D341Med (cell line): ENCODE results near the gene SLC26A8.
"Not testable (repeated sequence)": the region's sequence is repeated elsewhere in the genome, so short reads cannot be mapped to it uniquely, and the experiment has no call there.

Source experiments
- DNase-seq: peaks from one replicate; pipeline ENCODE4 v3.0.0; 2012; ENCODE audit warnings: low spot score

The SLC26A8 gene

GRCh38 chr6:35909571-35909970 is 114.9 kb downstream of the SLC26A8 start:
- not testable (repeated sequence) for DNase-seq

DNA sequence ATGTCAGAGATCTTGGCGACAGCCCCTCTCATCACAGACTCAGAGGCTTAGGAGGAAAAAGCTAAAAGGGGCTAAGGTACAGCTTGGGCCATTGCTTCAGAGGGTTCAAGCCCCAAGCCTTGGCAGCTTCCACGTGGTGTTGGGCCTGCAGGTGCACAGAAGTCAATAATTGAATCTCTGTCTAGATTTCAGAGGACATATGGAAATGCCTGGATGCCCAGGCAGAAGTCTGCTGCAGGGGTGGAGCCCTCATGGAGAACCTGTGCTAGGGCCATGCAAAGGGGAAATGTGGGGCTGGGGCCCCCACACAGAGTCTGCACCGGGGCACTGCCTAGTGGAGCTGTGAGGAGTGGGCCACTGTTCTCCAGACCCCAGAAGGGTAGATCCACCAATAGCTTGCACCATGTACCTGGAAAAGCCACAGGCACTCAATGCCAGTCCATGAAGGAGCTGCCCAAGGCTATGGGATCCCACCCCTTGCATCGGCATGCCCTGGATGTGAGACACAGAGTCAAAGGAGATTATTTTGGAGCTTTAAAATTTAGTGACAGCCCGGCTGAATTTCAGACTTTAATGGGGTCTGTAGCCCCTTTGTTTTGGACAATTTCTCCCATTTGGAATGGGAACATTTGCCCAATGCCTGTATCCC is 115.6 kb downstream of the SLC26A8 start:
- DNase-seq, result not testable (repeated sequence)

DNA sequence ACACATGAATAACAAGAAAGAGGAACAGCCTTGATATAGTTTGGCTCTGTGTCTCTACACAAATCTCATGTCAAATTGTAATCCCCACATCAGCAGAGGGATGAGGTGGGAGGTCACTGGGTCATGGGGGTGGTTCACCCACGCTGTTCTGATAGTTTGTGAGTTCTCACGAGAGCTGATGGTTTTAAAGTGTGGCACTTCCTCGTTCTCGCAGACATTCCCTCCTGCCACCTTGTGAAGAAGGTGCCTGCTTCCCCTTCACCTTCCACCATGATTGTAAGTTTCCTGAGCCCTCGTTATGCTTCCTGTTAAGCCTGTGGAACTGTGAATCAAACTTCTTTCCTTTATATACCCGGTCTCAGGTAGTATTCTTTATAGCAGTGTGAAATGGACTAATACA is 116.7 kb downstream of the SLC26A8 start:
- no peak for DNase-seq

DNA sequence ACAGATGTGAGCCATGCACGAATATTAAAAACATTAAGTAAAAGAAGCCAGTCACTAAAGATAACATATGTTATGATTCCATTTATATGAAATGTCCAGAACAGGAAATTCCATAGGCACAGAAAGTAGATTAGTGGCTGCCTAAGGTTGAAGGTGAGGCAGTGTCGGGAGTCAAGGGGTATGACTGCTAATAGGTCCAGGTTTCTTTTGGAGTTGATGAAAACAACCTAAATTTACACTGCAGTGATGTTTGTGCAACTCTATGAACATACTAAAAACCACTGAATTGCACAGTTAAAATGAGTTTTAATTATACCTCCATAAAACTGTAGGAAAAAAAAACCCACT is 118.0 kb downstream of the SLC26A8 start:
- DNase-seq, result no peak

DNA sequence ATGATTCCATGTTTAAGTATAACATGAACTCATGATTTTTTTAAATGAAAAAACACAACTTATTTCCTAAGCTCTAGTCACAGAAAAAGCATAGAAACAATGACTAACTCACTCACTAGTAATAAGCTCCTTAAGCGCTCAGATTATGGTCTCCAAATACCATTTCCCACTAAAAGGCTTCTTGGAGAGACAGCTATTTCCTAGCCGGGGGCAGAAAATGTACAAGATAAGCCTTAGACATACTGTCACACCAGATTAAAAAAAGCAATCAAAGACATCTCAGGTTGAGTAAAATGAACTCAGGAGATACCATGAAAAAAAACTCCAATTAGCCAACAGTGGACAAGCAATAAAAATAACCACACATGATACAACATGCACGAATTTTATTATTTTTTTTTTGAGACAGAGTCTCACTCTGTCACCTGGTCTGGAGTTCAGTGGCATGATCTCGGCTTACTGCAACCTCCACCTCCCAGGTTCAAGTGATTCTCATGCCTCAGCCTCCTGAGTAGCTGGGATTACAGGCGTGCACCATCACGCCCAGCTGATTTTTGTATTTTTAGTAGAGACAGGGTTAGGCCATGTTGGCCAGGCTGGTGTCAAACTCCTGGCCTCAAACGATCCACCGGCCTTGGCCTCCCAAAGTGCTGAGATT is 118.5 kb downstream of the SLC26A8 start:
- no peak for DNase-seq

DNA sequence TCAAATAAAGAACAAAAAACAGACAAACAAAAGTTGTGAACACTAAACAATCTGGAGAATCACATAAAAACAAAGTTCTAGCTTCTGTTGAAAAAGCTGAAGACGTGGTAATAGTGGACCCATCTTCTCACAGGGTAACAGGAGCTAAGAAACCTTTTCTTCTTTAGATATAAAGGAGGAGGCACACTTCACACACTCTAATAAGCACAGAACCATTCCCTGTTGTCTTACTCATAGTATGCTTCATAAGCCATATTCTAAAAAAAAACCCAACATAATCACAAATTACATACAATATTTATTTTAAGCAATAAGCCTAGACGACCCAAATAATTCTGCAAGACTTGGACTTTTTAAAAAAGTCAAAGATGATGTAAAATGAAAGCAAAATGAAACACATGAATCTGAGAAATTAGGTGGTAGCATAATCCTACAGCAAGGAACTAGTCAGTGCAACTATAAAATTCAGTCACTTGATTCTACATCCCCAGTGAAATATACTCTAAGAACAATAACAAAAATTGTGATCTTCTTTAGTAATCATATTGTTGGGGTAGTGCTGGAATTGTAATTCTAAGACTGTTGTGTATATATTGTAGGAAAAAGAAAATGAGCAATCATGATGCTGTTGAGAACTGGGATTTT is 119.2 kb downstream of the SLC26A8 start:
- DNase-seq, result no peak

- DNase-seq, result no peak
Observed at GRCh38 chr6:35903679-35904078, 120.8 kb downstream of the SLC26A8 start.

DNA sequence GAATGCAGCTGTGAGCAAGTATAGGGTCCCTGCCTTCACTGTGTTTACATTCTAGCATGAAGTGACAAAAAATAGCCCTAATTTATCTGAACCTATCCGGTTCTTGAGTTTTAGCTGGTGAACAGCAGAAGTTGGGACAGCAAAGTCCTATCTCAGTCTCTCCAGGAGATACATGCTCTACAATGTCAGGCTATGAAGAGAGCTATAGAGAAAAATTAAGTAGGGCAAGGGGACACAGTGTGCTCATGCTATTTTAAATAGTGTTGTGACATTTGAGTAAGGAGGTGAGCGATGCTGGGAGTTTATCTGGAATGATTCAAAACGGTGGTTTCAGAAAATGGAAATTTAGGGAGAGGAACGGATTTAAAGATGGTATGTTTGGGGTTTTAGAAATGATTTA is 124.0 kb downstream of the SLC26A8 start:
- DNase-seq, result no peak

DNA sequence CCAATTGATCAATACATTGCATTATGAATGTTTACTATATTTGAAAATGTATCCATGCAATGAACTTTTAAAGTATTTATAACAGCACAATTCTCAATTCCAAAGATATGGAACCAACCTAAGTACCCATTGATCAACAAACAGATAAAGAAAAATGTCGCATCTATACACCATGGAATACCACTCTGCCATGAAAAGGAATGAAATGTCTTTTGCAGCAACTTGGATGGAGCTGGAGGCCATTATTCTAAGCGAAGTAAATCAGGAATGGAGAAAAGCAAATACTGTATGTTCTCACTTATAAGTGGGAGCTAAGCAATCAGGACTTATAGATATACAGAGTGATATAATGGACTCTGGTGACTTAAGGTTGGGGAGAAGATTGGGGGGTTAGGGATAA is 126.4 kb downstream of the SLC26A8 start:
- no peak for DNase-seq

DNA sequence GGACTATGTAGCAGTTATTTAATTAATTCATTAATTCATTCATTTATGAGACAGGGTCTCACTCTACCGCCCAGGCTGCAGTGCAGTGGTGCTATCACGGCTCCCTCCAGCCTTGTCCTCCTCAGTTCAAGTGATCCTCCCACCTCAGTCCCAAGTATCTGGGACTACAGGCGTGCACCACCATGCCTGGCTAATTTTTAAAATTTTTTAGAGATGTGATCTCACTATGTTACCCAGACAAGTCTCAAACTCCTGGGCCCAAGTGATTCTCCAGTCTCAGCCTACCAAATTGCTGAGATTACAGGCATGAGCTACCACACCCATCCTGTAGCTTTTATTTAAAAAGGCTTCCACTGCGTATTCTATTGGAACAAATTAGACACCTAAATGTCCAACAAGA is 127.0 kb downstream of the SLC26A8 start:
- no peak for DNase-seq

DNA sequence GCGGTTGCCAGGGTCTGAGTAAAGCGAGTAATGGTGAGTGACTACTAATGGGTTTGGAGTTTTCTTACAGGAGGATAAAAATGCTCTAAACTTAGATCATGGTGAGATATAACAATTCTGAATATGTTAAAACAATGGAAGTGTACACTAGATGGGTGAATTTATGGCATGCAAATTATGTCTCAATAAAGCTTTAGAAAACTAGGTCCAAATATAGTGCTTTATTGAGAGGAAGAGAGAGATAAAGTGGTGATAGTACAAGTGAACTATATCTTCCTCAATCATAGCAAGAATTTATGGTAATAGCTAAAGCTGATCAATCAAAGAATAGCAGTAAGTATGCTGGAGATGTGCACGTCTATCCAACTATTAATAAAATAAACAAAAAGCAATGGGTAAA is 127.4 kb downstream of the SLC26A8 start:
- DNase-seq, result no peak

- DNase-seq, result no peak
Observed at GRCh38 chr6:35896228-35896627, 128.2 kb downstream of the SLC26A8 start.

DNA sequence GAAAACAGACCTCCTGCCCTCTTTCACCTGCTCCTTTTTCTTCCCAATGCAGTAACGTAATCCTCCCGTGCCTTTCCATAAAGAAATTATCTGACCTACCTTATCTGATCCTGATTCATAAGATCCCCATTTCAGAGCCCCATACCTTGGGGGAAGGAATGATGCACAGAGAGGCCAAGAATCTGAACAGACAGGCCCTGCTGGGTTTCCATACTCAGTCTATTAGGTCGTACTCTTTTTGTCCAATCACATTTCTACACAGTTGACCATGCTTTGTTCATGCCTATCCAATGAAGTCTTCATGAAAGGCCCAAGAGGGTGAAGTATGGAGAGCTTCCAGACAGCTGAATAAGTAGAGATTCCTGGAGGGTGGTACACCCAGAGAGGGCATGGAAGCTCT is 128.9 kb downstream of the SLC26A8 start:
- no peak for DNase-seq

DNA sequence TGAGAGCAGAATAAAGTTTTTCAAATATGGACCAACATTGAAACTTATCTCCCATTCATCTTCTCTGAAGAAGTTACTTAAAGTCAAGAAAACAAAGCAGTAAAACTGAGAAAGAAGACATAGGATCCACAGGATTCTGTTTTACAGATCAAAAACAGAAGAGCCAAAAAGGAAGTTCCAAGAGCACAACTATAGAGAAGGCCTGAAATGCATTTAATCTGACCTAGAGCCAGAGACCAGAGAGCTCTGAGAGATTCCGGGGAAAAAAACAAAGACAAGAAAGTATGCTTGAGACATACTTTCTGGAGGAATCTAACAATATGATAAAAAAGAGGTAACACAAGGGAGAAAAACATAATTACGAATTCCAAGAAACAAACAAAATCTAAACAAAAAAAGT is 129.7 kb downstream of the SLC26A8 start:
- no peak for DNase-seq
